Body of pancreas (tissue), 4 donors: ENCODE measurements around the gene MGMT.

ENCODE experiments used
- POLR2A ChIP-seq, 3 donors: fragments of 450-650 bp; IDR thresholded peaks; one replicate each; pipeline ENCODE4 v1.6.1; 2016; ENCODE audit warnings: antibody characterized with exemption in 3 of 3, mild to moderate bottlenecking in 2 of 3
- TF ChIP-seq, protein P1 (sequence below), 7 experiments: fragments of 450-650 bp in 4 of 7; fragments of 200-600 bp in 3 of 7; sonication (generic) in 3 of 7; IDR thresholded peaks; one replicate each; pipeline ENCODE4 v1.5.1; 2016 to 2019; ENCODE audit warnings: antibody characterized with exemption in 7 of 7

DNA sequence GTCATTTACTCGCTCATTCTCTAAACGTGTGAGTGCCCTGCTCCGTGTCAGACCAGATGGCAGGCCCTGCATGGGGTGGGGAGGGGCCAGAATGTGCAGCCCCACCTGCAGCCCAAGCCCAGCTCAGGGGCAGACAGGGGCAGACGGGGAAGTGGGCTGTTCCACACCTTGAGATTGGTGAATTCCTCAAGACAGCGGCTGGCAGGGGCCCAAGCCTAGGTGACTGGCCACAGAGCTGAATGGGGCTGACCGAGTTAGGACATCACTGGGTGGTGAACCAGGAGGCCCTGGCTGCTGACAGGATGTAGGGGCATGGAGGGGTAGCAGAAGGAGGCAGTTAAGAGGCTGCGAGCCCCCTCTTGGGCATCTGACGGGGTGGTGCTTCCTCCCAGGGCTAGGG, 79.1 kb downstream of the MGMT start:
- TF ChIP-seq, protein P1, sequence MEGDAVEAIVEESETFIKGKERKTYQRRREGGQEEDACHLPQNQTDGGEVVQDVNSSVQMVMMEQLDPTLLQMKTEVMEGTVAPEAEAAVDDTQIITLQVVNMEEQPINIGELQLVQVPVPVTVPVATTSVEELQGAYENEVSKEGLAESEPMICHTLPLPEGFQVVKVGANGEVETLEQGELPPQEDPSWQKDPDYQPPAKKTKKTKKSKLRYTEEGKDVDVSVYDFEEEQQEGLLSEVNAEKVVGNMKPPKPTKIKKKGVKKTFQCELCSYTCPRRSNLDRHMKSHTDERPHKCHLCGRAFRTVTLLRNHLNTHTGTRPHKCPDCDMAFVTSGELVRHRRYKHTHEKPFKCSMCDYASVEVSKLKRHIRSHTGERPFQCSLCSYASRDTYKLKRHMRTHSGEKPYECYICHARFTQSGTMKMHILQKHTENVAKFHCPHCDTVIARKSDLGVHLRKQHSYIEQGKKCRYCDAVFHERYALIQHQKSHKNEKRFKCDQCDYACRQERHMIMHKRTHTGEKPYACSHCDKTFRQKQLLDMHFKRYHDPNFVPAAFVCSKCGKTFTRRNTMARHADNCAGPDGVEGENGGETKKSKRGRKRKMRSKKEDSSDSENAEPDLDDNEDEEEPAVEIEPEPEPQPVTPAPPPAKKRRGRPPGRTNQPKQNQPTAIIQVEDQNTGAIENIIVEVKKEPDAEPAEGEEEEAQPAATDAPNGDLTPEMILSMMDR (IDR thresholded peaks at IDR 0.05) = no peak
- no peak for TF ChIP-seq POLR2A (IDR thresholded peaks at IDR 0.05)
